Activated naive CD4-positive, alpha-beta T cell treated with Interleukin-2 at 50 U/mL for 16 hours (primary cell): ENCODE measurements around the gene PLA2R1.
"Not testable (repeated sequence)": the region's sequence is repeated elsewhere in the genome, so short reads cannot be mapped to it uniquely, and the experiment has no call there.

Source experiments
- DNase-seq: peaks from one replicate; pipeline ENCODE4 v3.0.0-alpha.2; 2020

The PLA2R1 gene

DNA sequence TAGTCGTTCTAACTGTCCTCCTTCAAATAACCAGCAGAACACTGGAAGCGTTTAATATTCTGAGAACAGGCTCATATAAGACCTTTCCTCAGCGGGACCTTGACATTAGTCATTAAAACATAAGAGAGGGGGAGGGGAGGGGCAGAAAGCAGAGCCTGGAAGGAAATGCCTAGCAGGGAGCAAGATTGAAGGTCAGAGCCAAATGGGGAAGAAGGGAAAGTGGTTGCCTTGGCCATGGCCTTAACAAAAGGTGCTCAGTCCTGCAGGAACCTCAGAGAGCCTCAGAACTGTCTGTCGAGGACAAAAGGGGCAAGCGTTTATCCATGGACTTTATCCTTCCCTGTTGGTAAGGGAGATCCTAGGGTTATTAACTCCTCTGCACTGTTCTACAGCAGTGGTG lies 856 bp upstream of the PLA2R1 start:
- no peak for DNase-seq

DNA sequence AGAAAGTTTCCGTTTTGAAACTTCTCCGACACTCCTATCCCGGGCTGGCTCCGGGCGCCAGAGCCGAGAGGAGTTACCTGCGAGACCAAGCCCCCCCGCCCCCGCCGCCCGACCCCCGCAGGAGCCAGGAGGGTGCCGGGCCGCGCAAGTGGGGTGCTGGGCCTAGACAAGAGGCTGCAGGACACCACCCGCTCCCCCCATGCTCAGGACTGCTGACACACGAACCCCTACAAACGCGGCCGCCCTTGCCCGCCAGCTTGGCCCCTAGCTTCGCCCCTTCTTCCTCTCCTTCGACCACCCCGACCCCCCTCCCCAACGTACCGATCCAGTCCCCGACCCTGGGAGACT lies 497 bp downstream of the PLA2R1 start:
- DNase-seq = no peak

DNA sequence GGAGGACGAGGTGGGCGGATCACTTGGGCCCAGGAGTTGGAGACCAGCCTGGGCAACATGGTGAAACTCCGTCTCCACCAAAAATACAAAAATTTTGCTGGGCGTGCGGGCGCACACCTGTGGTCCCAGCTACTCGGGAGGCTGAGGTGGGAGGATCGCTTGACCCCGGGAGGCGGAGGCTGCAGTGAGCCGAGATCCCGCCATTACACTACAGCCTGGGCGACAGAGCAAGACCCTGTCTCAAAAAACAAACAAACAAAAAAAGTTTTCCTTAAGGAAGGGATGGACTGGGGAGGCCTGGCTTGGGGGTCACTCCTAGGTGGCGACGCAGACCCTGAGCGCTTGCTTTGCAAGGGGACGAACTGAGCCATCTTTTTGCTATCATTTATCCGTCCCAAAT lies 882 bp downstream of the PLA2R1 start:
- no peak for DNase-seq

DNA sequence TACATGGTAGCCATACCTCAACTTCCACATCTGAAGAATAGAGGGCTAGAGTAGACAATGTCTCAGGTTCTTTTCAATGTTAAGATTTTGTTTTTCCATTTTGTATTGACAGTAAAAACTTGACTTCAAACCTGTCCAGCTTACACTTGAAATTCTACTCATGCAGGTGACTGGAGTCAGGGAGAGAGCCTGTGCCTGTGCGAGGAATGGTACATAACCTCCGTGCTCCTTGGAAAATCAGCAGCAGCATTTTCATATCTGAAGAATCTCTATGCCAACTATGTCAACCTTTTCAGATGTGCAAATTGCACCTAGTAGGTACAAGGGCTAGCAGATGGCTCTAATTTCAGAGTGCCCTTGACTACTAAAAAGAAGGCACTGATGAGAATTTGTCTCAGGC lies 2.1 kb downstream of the PLA2R1 start:
- DNase-seq = no peak

DNA sequence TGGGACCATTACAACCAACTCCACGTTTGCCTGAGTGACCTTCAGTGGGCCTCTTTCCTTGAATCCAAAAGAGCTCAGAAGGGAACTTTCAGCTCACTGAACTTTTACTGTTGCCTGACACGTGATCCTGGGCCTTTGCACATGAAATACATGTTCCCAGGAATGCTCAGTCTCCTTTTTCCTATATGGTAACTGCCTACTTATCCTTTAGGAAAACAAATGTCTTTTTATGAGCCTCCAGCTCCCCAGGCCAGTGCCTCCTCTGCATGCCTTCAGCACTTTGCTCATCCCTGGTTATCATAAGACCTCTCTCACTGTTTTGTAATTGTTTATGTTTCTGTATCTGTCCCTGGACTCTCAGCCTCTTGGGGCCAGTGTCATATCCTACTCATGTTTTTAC lies 5.1 kb downstream of the PLA2R1 start:
- DNase-seq = no peak

DNA sequence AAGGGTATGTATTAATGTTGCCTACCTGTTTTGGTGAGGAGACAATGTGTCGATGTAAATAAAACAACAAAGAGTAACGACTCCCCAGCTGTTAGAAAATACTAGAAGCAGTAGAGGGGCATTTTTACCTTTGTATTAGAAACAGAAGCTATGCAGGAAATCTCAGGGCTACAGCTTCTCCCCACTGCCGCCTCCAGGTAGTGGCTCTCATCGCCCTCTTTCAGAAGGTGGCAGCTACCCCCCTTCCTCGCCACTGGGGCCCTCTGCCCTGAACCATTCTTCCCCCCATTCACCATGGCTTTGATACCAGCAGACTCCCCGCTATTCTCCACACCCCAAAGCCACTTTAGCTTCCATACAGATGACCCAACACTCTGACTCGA lies 6.7 kb downstream of the PLA2R1 start:
- no peak for DNase-seq

DNA sequence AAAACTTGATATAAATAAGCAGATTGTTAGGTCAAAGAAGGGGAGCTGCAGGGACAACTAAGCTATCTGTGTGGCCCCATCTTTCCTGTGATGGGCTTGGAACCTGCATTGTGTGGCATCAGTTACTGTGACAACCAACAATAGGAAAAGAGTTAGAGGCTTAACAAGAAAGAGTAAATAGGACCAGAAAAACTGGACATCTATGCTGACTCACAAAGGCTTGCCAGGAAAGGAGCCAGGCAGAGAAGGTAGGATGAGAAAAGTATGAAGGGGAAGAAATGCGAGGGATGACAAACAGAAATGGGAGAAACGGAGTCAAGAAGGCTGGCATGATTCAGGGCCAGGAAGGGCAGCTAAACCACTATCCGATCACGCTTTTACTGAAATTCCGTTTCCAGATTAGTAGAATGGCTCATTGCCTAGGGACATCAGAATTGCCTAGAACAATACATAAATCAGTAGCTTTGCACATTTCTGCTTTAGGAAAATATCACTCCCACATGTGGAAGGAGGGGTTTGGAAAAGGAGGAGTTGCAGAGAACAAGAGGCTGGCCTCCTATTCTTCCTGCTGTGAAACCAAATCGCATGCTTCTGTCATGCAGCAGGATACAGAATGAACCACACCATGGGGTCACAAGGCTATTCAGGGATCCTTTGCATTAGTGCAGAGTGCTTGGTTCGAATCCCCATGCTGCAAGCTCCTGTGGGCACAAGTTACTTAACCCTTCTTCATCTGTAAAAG lies 7.3 kb downstream of the PLA2R1 start:
- DNase-seq = no peak

DNA sequence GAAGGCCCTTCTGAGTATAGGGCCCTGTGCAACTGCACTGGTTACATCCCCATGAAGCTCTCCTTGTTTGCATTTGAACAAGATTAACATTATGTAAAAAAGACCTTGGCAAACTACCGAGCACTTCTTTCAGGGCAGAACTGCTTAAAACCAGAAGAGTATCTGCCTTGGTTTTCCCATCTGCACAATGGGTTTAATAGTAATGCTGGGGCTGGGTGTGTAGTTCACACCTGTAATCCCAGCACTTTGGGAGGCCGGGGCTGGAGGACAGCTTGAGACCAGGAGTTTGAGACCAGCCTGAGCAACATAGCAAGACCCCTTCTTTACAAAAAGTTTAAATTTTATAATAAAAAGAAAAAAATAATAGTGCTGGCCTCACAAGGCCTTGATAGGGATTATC lies 8.5 kb downstream of the PLA2R1 start:
- DNase-seq = no peak

DNA sequence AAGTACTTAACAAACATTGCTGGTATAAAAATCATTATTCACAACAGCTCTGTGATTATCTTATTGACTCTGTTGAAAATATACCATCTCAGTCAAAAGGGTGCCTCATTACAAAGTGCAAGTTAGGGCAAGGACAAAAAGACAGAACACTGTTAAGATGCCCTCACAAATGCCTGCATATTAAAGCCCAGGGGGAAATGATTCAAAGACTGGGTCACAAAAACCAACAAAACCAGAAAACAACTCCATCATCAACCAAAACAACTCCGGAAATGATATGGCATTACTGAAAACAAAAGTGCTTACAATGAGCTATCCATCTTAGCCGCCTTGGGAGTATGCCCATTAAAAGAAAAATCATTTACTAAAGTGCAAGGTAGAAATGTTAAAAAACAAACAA lies 9.9 kb downstream of the PLA2R1 start:
- DNase-seq = no peak

DNA sequence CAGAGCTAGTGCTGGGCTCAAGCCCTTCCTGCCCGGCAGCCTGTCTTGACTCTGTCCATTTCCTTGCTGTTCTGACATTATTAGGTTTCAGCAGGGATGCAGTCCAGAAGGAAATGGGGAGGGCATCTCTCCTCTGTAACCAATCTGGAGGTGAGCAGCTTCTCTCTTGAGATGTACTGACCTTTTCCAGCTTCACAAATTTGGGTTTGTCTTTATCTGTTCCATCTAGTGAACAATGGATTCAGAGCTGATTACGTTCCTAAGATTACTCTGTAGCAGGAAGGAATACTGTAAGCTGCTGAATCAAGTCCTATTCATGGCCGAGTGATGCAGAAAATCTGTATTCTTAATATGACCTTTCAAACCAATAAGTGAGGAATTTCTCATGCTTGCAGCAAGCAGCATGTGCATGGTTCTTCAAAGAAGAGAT lies 11.0 kb downstream of the PLA2R1 start:
- no peak for DNase-seq

DNA sequence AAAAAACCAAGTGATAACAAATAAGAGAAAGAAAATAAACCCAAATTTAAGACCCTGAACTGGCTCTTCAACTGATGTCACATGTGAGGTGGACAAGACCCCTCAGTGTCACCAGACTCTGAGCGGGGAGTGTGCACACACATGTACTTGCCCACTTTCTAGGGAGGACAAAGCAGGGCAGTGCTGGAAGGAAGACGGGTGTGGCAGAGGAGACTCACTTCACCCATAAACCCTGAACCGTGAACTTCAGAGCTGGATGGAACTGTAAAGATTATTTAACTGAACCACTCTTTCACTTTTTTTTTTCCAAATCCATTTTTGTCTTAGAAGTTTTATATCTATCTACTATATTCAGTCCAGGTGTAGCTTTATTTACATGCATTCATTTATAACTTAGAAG lies 12.3 kb downstream of the PLA2R1 start:
- no peak for DNase-seq

DNA sequence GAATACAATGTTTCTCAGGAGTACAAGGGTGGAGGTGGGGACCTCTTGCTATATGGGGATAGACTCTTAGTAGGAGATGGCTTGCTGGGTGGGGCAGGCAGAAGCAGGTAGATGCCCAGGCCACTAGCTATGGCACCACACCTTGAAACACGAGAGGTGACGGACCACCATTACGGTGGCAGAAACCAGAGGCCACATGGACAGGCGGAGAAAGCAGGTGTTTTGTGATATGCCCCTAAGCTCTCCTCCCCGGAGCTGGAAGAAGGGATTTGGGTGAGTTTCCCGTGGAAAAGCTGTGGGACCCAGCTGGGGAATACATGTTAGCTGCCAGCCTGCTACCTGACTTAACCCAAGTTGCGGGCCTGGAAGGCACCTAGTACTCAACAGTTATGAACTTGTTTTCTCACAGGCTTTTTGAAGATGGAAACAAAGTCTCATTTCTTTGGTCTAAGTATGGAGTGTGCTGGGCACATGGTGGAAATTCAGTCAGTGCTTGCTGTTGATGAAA lies 16.7 kb downstream of the PLA2R1 start:
- no peak for DNase-seq

DNA sequence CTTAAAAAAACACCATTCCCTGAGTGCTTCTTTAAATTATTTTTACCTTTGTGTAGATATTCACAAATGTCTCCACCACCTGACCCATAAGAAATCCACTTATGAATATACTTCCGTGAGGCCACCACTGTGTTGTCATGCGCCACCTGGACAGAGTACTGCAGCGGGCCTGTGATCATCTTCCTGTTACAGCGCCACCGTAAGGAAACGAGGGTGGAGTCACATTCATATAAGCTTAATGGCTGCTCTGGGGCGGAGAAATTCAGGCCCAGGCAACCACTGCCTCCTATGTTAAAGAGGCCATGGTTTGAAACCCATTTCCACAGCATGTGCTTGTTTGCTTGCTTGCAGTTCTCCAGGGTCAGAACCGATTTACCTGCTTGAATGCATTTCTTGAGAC lies 17.7 kb downstream of the PLA2R1 start:
- no peak for DNase-seq

DNA sequence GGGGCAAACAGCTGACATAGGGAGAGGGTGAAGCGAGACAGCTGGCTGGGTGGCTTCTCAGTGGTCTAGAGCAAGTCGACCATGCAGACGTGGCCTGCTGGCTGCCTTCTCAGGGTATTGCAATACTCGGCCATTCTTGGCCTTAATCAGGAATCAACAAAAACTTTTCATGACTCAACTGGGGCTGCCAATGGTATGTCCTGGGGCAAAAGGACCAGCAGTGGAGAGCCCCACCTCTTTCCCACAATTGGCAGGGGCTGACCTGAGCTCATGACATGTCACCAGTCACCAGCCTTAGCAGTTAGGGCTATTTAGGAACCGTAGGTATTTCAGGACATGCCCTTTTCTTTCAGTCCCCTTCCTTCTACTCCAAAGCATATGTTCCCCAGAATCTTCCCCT lies 19.1 kb downstream of the PLA2R1 start:
- DNase-seq = no peak

DNA sequence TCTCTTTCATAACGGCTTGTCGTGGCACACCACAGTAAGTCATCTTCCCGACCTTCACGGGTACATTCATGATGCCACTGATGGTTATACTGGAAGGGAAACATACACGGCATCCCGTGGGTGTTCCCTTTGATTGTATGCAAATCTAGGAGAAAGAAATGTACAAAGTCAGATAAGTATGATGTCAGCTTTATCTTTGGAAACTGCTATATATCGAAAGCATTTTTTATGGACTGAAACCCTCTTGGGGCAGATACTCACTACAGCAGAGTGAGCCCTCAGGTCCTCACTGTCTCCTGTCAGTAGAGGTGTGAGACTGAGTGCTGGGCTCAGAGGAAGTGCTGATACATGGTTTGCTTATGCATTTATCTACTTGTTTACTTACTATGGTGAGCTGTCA lies 20.4 kb downstream of the PLA2R1 start:
- DNase-seq = peak; percentile 66

DNA sequence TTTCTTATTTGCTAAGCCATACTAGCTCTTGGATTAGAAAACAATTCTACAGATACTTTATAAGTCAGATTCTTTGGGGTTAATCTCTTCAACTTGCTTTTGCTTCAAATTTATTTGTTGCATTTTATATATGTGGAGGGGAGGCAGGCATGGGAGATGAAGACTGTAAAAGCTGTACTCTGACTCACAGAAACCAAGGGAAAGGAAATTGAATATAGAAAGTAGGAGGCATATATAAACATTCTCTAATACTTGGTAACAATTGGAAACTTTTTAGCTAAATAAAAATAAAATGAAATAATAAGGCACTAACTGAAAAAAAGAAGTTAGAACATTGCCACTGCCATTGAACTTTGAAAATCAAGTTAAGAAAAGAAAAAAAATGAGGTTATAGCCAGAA lies 21.3 kb downstream of the PLA2R1 start:
- no peak for DNase-seq

DNA sequence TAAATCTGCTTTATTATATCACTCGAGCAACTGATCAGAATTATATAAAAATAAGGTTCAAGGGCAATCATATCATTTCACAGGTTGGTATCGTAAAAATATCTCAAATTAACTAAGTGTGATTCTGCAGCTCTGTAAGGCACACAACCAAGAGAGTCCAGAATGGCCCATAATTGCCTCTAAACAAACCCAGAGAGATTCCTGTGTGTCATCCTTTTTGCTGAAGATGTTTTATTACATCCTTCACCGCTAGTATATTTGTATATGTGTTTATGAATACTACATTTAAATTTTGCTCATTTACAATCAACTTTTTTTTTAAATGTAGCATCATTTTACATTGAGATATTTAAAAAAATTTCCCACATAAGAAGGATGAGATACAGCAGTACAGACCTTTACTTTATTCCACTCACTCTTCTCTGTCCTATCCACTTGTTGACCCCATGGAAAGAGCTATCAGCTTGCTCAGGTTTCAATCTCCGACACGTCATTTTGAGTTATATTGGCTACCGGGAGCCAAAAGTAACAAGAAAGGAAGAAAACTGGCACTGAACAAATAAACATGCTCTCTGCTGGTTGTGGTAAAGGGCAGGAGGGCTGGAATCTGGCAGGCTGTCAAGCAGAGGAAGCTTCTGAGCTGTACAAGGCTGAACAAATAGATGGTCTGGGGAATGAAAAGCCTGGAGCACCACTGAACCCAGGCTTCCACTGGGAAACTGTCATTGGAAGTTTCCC lies 23.1 kb downstream of the PLA2R1 start:
- DNase-seq = no peak

DNA sequence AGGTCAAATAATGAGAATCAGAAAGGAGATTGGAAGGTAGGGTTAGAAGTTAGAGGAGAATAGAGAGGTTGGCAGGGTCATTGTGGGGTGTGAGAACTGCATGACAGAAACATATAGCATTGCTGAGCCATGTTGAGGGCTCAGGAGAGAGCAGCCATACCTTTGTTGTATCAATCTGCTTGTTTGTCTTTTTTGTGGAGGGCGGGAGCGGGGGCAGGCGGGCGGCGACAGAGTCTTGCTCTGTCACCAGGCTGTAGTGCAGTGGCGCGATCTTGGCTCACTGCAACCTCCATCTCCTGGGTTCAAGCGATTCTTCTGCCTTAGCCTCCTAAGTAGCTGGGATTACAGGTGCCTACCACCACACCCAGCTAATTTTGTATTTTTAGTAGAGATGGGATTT lies 23.8 kb downstream of the PLA2R1 start:
- not testable (repeated sequence) for DNase-seq

DNA sequence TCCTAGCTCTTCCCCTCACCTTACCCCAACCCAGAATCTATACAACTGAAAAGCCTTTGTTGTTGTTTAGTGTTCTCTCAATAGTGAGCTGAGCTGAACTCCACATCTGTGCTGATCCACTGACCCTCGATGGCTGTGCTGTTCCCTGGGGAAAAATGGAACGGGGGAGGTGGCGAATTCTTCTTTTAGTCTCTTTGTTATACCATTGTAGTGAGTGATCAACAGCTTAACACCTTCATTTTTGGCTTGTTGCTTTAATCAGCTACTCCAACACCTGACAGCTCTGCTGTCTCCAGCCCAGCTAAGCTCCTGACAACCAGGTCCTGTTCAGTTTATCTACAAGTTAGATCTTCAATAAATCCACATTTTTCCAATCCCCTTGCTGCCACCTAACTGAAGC lies 25.7 kb downstream of the PLA2R1 start:
- DNase-seq = no peak

DNA sequence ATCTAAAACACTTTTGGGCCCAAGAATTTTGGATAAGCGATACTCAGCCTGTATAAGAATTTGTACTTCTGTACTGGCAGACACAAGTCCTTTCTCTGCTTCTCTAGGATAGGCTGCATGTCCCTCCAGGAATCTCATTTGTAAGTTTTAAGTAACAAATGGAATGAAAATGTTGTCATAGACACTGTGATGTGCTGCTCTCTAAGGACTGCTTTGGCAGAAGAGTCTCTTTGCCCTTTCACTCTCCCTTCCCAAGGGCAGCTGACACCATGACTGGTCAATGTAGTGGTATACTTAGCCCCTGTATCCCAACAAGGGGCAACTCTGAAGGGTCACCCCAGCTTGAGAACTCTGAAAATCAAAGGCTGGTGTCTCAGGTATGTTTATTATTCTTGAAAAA lies 27.3 kb downstream of the PLA2R1 start:
- DNase-seq = no peak

DNA sequence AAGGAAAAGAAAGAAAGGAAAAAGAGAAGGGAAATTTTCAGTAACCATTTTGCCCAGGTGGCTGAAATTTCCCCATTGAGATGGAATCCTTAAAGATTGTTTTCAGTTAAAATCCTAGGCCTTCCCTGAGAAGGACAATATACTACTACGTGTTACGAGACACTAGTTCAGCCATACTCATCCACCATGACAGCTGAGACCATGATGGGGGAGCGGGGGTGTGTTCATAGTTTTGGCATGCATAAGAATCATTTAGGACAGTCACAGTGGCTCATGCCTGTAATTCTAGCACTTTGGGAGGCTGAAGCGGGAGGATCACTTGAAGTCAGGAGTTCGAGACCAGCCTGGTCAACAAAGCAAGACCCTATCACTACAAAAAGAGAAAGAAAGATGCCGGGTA lies 28.0 kb downstream of the PLA2R1 start:
- DNase-seq = no peak

DNA sequence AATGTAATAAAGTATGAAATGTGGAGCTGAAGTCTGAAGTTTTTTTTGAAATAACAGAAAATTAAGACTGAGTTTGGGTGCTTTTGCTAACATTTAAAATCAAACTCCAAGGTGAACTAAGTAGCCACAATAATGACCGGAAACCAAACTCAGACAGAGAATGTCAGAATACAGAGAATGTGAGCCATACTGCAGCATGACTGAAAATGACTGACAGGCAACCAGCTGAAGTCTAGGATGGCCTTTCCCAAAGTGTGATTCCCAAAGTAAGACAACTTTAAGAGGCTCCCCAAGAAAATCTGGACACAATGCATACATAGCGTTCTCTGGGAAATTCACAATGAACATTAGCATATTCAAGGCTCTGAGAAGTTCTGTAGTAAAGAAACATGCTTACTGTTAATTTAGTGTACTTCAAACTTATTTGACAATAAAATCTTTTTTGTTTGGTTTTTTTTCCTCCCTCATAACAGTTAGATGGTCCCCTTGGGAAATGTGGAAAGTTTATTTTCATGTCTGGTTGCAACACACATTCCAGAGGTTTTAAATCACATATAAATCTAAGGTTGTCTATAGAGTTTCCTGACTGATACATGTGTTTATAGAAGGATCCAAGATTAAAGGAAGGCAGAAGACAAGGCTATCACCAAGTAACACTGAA lies 28.6 kb downstream of the PLA2R1 start:
- no peak for DNase-seq

DNA sequence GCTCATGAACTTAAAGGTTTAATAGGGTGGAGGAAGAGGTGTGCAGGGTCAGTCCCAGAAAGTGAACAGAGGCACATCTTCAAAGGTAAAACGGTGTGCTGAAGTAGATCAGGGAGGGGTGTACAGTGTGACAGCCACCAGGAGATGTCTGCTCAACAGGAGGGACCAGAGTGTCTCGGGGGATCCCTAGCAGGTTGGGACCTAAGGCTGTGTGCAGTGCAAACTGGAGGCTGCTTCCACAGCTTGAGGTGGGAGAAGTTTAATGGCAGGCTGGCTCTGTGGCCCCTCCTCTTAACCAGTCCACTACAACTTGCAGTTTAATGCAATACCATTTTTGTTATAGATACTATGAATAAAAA lies 33.2 kb downstream of the PLA2R1 start:
- no peak for DNase-seq
